Measurements from ENCODE around the gene BCAS1.

DNA sequence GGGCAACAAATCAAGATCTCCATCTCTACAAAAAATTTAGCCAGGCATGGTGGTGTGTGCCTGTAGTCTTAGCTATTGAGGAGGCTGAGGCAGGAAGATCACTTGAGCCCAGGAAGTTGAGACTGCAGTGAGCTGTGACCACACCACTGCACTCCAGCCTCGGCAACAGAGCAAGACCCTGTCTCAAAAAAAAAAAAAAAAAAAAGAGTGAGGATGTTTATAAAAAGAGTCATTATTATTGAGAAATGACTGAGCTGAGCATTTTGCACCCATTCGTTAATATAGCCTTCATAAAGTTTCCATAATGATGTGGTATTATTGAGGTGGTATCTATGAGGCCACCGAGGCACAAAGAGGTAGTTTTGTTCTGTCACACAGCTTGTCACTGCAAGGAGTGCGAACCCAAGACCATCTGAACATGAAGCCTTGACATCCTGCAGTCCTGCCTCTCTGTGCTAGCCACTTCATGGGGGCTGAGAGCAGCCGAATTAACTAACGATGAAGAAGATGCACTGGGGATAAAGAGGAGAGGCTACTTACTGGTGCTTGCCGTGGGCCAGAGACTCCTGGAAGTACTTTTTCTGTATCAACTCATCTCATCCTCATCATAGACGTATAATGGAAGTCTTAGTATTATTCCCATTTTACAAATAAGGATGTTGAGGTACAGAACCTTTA is 175.5 kb downstream of the BCAS1 start:
- TF ChIP-seq EP300 (IDR thresholded peaks at IDR 0.05; ENCODE audit: borderline replicate concordance) (no peak), TCF12 (IDR thresholded peaks at IDR 0.05; ENCODE audit: low read depth) (no peak), RAD21 (IDR thresholded peaks at IDR 0.05; ENCODE audit: low read depth) (no peak), FOXM1 (IDR thresholded peaks at IDR 0.05; ENCODE audit: borderline replicate concordance, low read depth) (no peak), CEBPB (IDR thresholded peaks at IDR 0.05) (no peak), EGR1 (IDR thresholded peaks at IDR 0.05) (no peak), NFIC (IDR thresholded peaks at IDR 0.05) (no peak), YY1 (IDR thresholded peaks at IDR 0.05; ENCODE audit: low read depth) (no peak), CREB1 (IDR thresholded peaks at IDR 0.05; ENCODE audit: low read depth) (no peak), TAF1 (IDR thresholded peaks at IDR 0.05; ENCODE audit: low read depth) (no peak)
- TF ChIP-seq, protein P1, sequence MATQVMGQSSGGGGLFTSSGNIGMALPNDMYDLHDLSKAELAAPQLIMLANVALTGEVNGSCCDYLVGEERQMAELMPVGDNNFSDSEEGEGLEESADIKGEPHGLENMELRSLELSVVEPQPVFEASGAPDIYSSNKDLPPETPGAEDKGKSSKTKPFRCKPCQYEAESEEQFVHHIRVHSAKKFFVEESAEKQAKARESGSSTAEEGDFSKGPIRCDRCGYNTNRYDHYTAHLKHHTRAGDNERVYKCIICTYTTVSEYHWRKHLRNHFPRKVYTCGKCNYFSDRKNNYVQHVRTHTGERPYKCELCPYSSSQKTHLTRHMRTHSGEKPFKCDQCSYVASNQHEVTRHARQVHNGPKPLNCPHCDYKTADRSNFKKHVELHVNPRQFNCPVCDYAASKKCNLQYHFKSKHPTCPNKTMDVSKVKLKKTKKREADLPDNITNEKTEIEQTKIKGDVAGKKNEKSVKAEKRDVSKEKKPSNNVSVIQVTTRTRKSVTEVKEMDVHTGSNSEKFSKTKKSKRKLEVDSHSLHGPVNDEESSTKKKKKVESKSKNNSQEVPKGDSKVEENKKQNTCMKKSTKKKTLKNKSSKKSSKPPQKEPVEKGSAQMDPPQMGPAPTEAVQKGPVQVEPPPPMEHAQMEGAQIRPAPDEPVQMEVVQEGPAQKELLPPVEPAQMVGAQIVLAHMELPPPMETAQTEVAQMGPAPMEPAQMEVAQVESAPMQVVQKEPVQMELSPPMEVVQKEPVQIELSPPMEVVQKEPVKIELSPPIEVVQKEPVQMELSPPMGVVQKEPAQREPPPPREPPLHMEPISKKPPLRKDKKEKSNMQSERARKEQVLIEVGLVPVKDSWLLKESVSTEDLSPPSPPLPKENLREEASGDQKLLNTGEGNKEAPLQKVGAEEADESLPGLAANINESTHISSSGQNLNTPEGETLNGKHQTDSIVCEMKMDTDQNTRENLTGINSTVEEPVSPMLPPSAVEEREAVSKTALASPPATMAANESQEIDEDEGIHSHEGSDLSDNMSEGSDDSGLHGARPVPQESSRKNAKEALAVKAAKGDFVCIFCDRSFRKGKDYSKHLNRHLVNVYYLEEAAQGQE (IDR thresholded peaks at IDR 0.05; ENCODE audit: low read depth), result no peak
- TF ChIP-seq, protein P2, sequence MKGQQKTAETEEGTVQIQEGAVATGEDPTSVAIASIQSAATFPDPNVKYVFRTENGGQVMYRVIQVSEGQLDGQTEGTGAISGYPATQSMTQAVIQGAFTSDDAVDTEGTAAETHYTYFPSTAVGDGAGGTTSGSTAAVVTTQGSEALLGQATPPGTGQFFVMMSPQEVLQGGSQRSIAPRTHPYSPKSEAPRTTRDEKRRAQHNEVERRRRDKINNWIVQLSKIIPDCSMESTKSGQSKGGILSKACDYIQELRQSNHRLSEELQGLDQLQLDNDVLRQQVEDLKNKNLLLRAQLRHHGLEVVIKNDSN (IDR thresholded peaks at IDR 0.05), result no peak
- TF ChIP-seq, protein P3, sequence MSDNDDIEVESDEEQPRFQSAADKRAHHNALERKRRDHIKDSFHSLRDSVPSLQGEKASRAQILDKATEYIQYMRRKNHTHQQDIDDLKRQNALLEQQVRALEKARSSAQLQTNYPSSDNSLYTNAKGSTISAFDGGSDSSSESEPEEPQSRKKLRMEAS (IDR thresholded peaks at IDR 0.05), result no peak
